DMS53 (cell line): ENCODE results near the gene ACBD6.
"Not testable (repeated sequence)": the region's sequence is repeated elsewhere in the genome, so short reads cannot be mapped to it uniquely, and the experiment has no call there.

Experiments used
- DNase-seq: peaks from one replicate; lab custom pipeline; 2025; lab: John Stamatoyannopoulos, UW

The ACBD6 gene

DNA sequence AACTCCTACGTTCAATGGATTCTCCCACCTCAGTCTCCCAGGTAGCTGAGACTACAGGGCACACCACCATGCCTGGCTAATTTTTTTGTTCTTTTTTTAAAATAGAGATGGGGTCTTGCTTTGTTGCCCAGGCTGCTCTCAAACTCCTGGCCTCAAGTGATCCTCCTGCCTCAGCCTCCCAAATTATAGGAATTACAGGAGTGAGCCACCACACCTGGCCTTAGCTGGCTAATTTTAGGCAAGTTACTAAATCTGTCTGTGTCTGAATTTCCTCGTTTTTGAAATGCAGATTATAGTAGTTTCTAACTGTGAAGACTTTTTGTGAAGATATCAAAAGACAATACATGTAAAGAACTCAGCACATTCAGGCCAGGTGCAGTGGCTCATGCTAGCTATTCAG lies 13.7 kb downstream of the ACBD6 start:
- DNase-seq, result no peak

DNA sequence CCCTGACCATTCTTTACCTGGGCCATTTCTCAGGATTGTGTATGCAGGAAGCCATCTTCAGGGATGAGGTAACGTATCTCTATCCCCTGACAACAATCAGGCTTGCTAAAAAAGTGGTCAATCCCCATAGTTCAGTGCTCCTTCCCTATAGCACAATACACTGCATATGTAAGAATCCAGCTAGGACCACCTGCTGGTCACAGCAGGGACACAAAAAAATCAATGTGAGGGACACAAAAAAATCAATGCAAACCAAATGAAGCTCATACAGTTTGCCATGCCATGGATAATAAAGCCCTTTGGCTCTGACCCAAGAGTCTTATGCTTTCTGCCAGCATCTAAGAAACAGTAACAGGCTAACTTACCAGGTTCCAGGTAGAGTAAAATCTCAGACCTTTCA lies 16.3 kb downstream of the ACBD6 start:
- DNase-seq, result no peak

DNA sequence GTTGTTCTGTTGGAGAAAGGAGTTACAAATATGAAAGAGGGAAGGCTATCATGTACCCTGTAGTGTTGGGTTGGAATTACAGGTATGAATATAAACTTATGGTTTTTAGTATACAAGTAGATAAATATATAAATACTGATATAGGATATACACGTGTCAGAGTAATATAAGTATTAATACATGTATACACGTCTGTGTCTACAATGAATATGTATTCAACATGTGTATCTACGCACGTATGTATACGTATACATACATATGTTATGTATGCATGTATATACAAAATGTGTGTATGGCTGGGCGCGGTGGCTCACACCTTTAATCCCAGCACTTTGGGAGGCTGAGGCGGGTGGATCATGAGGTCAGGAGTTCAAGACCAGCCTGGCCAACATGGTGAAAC lies 17.9 kb downstream of the ACBD6 start:
- no peak for DNase-seq

DNA sequence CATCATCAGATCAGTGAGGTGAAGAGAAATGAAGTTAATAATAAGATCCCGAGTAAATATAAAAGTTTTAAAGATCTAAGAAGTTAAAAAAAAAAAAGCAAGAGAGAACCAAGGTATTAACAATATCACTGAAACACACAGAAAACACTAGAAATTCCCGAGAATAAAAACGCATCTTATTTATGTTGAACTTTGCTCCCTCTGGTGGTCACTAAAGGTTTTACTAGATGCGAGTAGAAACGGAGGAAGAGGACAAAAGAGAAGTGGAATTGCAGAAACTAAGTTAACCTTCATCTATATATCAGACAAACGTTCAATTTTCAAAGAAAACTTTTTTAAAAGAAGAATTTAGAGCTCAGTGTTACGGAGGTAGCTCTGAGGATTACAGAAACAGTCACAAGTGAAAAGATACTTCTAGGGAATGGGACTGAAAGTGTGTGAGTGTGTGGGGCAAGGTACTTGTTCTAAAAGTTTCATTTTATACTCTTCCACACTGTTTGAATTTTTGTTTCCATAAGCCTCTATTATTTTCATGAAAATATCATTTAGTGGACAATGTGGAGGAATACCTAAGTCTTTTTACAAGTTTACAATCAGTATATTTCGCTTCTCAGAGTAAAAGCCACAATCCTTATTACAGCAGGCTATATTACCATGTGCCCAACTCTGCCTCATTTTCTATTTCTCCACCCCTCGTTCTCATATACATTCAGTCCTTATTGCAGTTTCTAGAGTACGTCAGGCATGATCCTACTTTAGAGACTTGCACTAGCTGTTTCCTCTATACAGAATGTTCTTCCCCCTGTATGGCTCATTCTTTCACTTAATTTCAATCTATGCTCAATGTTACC lies 19.7 kb downstream of the ACBD6 start:
- DNase-seq, result peak; percentile 78

DNA sequence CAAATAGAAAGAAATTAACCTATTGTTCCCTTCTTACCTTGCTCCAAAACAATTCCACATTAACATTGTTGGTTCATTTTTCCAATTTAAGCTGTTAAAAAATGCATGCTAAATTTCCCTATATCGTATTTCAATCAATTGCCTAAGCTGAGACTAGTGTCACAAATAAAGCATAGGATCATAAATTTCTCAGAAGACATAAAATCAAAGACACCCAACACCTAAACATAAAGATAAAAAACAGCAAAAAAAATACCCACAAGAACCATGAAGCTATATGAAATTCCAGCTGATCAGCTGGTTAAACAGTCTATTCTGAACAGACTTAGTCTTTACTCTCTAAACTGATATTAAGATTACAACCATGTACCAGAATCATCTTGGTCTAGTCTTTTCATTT lies 32.3 kb downstream of the ACBD6 start:
- no peak for DNase-seq

DNA sequence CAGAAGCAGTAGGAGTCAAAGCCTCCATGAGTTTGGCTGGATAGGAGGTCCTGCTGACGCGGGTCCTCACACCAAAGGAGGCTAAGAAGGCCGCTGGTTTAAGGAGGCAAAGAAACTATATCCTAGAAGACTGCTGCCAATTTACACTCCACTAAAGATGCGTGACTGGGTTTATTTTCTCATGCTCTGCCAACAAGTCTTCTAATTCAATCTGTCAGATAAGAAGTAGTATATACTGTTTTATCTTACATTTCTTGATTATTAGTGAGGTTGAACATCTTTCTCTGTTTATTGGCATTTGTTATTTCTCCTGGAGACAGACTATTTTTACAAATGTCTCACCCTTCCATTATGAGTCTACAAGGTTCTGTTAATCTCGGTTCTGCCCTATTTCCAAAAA lies 34.1 kb downstream of the ACBD6 start:
- no peak for DNase-seq

DNA sequence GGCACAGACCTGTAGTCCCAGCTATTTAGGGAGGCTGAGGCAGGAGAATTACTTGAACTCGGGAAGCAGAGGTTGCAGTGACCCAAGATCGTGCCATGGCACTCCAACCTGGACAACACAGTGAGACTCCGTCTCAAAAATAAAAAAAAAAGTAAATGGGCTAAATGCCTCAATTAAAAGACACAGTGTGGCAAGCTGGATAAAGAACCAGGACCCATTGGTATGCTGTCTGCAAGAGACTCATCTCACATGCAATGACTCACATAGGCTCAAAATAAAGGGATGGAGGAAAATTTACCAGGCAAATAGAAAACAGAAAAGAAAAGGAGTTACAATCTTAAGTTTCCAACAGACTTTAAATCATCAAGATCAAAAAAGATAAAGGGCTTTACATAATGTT lies 40.3 kb downstream of the ACBD6 start:
- DNase-seq, result no peak

DNA sequence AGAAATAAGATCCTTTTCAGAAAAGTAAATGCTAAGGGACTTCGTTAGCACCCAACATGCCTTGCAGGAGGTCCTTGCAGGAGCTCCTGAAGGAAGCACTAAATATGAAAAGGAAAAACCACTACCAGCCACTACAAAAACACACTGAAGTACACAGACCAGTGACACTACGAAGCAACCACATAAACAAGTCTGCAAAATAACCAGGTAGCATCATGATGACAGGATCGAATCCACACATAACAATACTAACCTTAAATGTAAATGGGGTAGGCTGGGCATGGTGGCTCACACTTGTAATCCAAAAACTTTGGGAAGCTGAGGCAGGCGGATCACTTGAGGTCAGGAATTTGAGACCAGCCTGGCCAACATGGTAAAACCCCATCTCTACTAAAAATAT lies 40.7 kb downstream of the ACBD6 start:
- DNase-seq, result not testable (repeated sequence)

DNA sequence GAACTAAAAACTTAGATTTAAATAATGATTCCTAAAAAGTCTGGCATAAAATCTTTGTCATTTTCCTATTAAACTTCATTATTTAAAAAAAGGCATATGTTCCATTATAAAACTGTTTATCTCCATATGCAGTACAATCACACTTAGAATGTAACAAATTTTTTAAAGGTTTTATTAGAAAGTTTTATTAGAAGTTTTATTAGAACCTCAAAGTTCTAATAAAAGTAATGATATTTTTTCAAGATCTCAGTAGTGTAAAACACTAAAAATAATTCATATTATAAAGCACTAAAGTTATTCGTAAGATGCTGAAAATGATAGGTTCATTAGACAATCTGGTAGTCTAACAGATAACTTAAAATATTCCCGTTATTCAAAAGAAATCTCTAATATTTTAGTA lies 43.6 kb downstream of the ACBD6 start:
- no peak for DNase-seq

DNA sequence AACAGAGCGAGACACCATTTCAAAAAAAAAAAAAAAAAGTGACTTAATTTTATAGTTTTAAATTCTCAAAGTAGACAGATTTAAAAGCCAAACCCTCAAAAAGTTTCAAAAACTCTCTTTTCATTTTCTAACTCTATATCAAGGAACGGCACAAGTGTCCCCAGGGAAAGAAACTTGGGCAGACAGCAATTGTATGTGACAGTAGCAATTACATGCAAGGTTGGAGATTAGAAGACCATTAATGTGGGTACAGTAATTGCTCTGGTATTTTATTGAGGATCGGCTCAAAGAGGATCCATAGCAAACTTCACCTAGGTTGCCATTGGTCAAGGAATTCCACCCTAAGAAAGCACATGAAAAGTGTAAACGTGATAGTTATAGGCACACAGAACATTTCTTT lies 46.2 kb downstream of the ACBD6 start:
- no peak for DNase-seq

DNA sequence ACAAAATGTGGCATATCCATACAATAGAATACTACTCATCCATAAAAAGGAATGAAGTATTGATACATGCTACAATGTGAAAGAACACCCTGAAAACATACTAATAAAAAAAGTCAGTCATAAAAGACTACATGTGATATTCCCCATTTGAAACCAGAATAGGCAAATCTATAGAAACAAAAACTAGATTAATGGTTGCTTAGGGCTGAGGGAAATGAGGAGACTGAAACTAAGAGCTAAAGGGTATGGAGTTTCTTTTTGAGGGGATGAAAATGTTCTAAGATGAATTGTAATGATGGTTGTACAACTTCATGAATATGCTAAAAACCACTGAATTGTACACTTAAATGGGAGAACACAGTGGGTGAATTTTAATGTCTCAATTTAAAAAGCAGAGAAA lies 50.9 kb downstream of the ACBD6 start:
- DNase-seq, result no peak

DNA sequence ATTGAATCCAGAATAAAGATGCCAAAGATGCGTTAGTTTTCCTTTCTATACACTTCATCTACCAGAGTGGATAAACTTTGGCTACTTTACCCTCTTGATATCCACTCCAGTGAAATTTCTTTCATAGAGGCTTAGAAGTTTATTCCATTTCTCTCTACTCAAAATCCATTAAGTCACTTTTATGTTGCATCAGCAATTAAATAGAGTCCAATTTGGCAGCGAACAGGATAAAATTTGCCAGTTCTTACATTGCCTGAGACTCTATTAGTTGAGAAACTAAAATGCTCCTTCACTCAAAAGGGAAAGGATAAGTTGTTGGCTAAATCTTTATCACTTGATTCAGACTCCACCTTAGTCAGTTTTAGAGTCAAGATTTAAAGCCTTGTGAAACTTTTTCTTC lies 57.9 kb downstream of the ACBD6 start:
- DNase-seq, result no peak

DNA sequence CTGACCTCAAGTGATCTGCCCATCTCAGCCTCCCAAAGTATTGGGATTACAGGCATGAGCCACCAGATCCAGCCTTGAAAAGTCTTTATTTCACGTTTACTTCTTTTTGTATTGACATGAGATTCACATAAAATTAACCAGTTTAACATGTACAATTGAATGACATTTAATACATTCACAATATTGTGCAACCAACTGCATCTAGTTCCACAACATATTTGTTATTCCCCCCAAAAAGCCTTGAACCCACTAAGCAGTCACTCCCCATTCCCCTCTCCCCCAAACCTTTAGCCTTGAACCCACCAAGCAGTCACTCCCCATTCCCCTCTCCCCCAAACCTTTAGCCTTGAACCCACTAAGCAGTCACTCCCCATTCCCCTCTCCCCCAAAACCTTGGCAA lies 62.0 kb downstream of the ACBD6 start:
- no peak for DNase-seq

DNA sequence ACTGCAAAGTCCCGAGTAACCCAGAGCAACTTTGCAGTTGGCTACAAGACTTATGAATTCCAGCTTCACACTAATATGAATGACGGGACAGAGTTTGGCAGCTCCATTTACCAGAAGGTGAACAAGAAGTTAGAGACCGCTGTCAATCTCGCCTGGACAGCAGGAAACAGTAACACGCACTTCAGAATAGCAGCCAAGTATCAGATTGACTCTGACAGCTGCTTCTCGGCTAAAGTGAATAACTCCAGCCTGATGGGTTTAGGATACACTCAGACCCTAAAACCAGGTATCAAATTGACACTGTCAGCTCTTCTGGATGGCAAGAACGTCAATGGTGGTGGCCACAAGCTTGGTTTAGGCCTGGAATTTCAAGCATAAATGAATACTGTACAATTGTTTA lies 66.8 kb downstream of the ACBD6 start:
- no peak for DNase-seq

DNA sequence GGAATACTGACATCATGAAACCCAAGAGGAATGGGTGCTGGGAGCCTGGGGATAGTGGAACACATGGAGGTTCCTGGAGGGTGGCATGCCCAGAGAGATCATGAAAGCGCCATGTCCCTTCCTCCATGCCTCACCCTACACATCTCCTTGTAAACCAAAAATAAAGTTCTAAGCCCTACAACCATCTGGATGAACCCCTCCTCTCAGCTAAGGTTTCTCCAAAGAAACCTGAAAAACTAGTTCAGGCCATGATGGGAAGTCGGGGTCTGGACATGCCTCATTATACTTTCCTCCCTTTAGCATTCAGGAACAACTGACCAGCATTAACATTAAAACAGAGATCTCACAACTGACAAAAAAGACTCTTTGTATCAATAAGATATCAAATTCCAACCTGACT lies 68.5 kb downstream of the ACBD6 start:
- no peak for DNase-seq

DNA sequence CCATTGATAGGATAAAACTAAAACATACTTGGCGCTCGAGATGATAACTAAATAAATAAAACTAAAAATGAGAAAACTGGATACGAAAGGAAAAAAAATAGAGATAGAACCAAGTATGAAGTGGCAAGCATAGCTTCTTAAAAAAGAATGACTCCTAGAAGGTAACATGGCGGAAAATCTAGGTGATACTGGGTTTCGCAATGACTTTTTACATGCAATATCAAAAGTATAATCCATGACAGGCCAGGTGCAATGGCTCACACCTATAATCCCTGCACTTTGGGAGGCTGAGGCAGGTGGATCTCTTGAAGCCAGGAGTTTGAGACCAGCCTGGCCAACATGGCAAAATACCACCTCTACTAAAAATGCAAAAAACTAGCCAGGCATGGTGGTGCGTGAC lies 70.7 kb downstream of the ACBD6 start:
- DNase-seq, result no peak

DNA sequence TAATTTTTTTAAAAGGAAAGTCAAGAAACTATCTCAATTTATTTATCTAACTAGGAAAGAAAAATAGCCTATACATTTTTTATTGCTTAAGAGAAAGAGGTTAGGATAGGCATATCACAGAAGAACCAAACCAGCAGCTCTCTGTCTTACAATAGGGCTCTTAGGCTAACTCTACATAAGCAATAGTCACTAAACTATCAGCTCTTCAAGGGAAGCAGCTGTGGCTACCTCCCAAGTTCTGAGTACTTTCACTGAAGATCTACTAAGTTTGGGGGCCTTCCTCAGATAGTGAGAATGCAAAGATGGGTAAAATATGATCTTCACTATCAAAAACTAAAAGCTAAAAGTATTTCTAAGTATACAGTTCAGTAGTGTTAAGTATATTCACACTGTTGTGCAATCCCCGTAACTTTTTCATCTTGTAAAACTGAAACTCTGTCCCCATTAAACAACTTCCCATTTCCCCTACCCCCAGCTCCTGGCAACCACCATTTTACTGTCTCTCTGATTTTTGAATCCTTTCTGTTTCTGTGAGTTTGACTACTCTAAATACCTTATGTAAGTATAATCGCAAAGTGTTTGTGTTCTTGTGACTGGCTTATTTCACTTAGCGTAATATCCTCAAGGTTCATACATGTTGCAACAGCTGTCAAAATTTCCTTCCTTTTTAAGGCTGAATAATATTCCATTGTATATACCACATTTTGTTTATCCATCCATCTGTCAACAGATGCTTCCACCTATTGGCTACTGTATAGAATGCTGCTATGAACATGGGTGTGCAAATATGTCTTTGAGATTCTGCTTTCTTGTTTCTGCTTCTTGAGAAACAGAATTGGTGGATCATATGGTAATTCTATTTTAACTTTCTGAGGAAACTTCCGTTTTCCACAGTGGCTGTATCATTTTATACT lies 73.3 kb downstream of the ACBD6 start:
- DNase-seq, result no peak

DNA sequence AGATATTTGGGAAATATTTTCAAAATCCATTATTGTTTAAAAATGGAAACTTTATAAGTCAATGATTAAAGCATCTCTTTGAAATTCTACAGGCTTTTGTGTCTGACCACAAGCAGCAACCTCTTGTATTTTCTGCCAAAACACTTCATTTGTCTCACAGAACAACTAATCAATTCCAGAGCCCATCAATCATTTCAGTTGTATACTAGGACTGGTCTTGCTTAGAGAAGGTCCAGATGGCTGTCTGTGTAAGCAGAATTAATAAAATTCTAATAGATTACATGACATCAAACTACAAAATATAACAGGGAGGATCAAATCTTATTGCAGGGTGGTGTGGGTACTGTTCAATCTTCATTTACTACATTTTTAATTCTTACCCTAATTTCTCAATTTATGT lies 76.4 kb downstream of the ACBD6 start:
- DNase-seq, result no peak

DNA sequence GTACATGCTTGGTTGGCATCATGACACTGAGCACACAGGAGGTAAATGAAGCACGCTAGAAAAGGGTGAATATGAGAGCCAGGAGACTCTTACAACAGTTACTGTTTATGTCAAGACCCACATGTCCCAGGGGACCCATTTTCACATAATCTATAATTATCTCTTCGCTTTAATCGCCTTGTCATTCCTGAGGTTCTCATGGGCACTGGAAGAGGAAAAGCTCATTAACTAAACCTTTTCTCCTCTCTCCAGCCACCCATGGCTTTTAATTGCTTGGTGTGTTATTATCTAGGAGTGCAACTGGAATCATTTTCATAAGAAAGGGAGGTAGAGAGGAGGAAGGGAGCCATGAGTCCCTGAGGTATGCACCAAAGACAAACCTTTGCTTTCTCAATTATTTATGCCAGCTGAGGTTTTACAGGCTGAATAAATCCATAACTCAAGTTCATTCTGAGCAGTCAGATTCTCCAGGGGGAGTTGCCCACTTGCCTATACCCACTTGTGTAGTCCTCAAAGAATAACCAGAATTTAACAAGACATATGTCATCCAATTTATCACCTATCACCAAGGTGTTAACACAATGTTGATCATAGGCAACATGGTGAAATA lies 77.4 kb downstream of the ACBD6 start:
- DNase-seq, result no peak

DNA sequence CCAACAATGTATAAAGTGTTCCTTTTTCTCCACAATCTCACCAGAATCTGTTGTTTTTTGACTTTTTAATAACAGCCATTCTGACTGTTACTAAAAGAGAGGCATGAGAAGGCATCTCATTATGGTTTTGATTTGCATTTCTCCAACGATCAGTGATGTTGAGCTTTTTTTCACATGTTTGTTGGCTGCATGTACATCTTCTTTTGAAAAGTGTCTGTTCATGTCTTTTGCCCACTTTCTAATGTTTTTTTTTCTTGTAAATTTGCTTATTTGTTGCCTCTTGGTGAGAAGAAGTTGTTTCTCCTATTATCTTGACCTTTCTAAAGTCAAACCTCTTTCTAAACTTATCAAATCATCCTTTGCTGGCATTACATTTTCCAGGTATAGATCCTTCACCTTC lies 80.8 kb downstream of the ACBD6 start:
- no peak for DNase-seq

DNA sequence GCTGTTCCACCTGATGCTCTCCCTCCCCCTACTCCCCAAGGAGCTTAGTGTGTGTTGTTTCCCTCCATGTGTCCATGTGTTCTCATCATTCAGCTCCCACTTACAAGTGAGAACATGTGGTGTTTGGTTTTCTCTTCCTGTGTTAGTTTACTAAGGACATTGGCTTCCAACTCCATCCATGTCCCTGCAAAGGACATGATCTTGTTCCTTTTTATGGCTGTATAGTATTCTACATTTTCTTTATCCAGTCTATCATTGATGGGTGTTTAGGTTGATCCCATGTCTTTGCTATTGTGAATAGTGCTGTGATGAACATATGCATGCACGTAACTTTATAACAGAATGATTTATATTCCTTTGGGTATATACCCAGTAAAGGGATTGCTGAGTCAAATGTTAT lies 81.2 kb downstream of the ACBD6 start:
- DNase-seq, result not testable (repeated sequence)

DNA sequence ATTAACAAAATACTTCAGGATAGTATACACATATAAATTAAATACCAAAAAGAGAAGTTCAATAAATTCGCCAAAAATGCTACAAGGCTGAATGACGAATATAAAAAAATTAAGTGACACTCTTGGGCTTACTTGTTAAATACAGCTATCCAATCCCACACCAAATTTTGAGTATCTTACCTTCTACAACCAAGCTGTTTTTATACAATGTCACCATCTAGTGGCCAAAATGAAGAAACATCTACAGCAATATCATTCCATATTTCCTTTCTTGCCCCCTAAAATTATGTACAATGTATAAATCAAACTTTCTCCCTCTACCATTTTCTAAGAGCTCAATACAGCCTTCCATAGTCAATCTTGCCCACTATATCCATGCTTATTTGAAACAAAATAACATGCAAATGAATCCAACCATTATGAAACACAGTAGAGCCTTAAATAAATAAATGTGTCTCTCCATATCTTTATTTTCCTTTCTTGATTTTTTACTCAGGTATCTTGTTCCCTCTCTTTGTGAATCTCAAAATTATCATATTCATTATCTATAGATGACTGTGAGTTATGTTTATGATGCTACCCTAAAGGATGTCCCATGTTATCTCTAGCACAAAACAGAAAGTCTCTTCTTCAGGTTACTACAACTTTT lies 86.3 kb downstream of the ACBD6 start:
- DNase-seq, result peak; percentile 77
